SK-N-SH (cell line): ENCODE data around the gene CASP4. TPM values are rescaled to one million over a fixed set of nuclear protein-coding genes. Genes with fewer than 3 reads are reported as not detected.

ENCODE experiments used
- CTCF ChIA-PET: fragments of 300-600, 350-600 bp; formaldehyde crosslinking; extraction: SDS; loops from one replicate; lab custom pipeline; 2021; lab: Yijun Ruan, JAX
- POLR2A ChIA-PET: fragments of 350-600 bp; sonication (Branson Sonifier 250); formaldehyde crosslinking; extraction: SDS; loops from one replicate; lab custom pipeline; 2020; ENCODE audit warnings: antibody characterized with exemption, inconsistent platforms; lab: Yijun Ruan, JAX
- DNase-seq: peaks from one replicate; pipeline ENCODE4 v3.0.0; 2012
- H2AFZ ChIP-seq: fragments of 200-600 bp; sonication (generic); 2 replicates; pipeline ENCODE4 v1.8.1; 2016; ENCODE audit warnings: antibody characterized with exemption, mild to moderate bottlenecking, low read depth
- H3F3A ChIP-seq: fragments of 200-600 bp; sonication (generic); replicated peaks from 2 replicates; pipeline ENCODE3; 2016; ENCODE audit warnings: antibody characterized with exemption, mild to moderate bottlenecking; ENCODE audit not compliant: insufficient read depth
- H3K27ac ChIP-seq, 2 experiments: fragments of 200-500 bp in 1 of 2; fragments of 200-600 bp in 1 of 2; sonication (Bioruptor generic) in 1 of 2; sonication (generic), shearing (Covaris generic) in 1 of 2; 2 replicates each; pipeline versions ENCODE4 v1.5.1 to v1.6.1; 2014 to 2016; ENCODE audit warnings: low read depth in 2 of 2, inconsistent platforms in 1 of 2, low read length in 1 of 2, mild to moderate bottlenecking in 1 of 2, mixed read lengths in 1 of 2
- H3K27me3 ChIP-seq: fragments of 200-600 bp; sonication (generic), shearing (Covaris generic); 2 replicates; pipeline ENCODE4 v1.6.1; 2016; ENCODE audit warnings: mixed run types; ENCODE audit not compliant: insufficient read depth
- H3K36me3 ChIP-seq, 2 experiments: fragments of 200-500 bp in 1 of 2; fragments of 200-600 bp in 1 of 2; sonication (Bioruptor generic) in 1 of 2; sonication (generic) in 1 of 2; replicated peaks in 1 of 2; 2 replicates each; pipeline versions ENCODE3 to v1.5.1; 2014 to 2016; ENCODE audit warnings: low read length in 1 of 2, mild to moderate bottlenecking in 1 of 2; ENCODE audit not compliant: insufficient read depth in 2 of 2, control insufficient read depth in 1 of 2
- H3K4me1 ChIP-seq, 2 experiments: fragments of 200-500 bp in 1 of 2; fragments of 200-600 bp in 1 of 2; sonication (Bioruptor generic) in 1 of 2; sonication (generic), shearing (Covaris generic) in 1 of 2; 2 replicates each; pipeline versions ENCODE4 v1.5.1 to v1.6.1; 2014 to 2016; ENCODE audit warnings: low read depth in 1 of 2, low read length in 1 of 2, mixed run types in 1 of 2; ENCODE audit not compliant: insufficient read depth in 2 of 2, control insufficient read depth in 1 of 2
- H3K4me2 ChIP-seq: fragments of 200-600 bp; sonication (generic), shearing (Covaris generic); 2 replicates; pipeline ENCODE4 v1.6.1; 2017; ENCODE audit warnings: mixed run types
- H3K4me3 ChIP-seq, 2 experiments: fragments of 200-500 bp in 1 of 2; fragments of 200-600 bp in 1 of 2; sonication (Bioruptor generic) in 1 of 2; sonication (generic), shearing (Covaris generic) in 1 of 2; 2 replicates each; pipeline versions ENCODE4 v1.5.1 to v1.8.1; 2014 to 2016; ENCODE audit warnings: low read depth in 2 of 2, inconsistent platforms in 1 of 2, low read length in 1 of 2, mild to moderate bottlenecking in 1 of 2, mixed read lengths in 1 of 2, moderate library complexity in 1 of 2
- H3K79me2 ChIP-seq: fragments of 200-600 bp; sonication (generic); 2 replicates; pipeline ENCODE4 v1.8.1; 2017; ENCODE audit warnings: mild to moderate bottlenecking; ENCODE audit not compliant: insufficient read depth
- H3K9ac ChIP-seq: fragments of 200-600 bp; sonication (generic); 2 replicates; pipeline ENCODE4 v1.6.1; 2017; ENCODE audit warnings: mixed run types
- H3K9me2 ChIP-seq: fragments of 200-600 bp; sonication (generic); 2 replicates; pipeline ENCODE4 v1.6.1; 2017; ENCODE audit warnings: mixed run types
- H3K9me3 ChIP-seq: fragments of 200-600 bp; sonication (generic); 2 replicates; pipeline ENCODE4 v1.6.1; 2017; ENCODE audit warnings: mixed run types, mild to moderate bottlenecking, moderate library complexity
- H4K20me1 ChIP-seq: fragments of 200-600 bp; sonication (generic); 2 replicates; pipeline ENCODE4 v1.6.1; 2017; ENCODE audit warnings: mild to moderate bottlenecking, mixed run types; ENCODE audit not compliant: insufficient read depth
- CTCF ChIP-seq: fragments of 200-600 bp; sonication (generic); IDR thresholded peaks from 2 replicates; pipeline ENCODE4 v1.6.1; 2017; ENCODE audit warnings: antibody characterized with exemption, mild to moderate bottlenecking, moderate library complexity
- EP300 ChIP-seq, 2 experiments: IDR thresholded peaks; 2 replicates each; pipeline versions ENCODE4 v1.4.0 to v1.6.1; 2012; ENCODE audit warnings: borderline replicate concordance in 1 of 2, low read depth in 1 of 2, low read length in 1 of 2
- FOXJ3 ChIP-seq: sonication (generic); formaldehyde crosslinking; IDR thresholded peaks from 2 replicates; pipeline ENCODE4 v1.5.1; 2020; ENCODE audit warnings: mild to moderate bottlenecking, missing genetic modification reagents
- JUND ChIP-seq: IDR thresholded peaks from 2 replicates; pipeline ENCODE4 v1.4.0; 2012
- NRF1 ChIP-seq: IDR thresholded peaks from 2 replicates; pipeline ENCODE4 v1.6.1; 2012; ENCODE audit warnings: low read depth, mild to moderate bottlenecking, low read length
- RCOR1 ChIP-seq: fragments of 150-350 bp; IDR thresholded peaks from 2 replicates; pipeline ENCODE4 v1.6.1; 2017; ENCODE audit warnings: antibody characterized with exemption, low read length
- RFX5 ChIP-seq: IDR thresholded peaks from 2 replicates; pipeline ENCODE4 v1.6.1; 2012; ENCODE audit warnings: mild to moderate bottlenecking, improper control_type of control experiment, low read length
- SMC3 ChIP-seq: IDR thresholded peaks from 2 replicates; pipeline ENCODE4 v1.6.1; 2012; ENCODE audit warnings: low read depth, low read length, improper control_type of control experiment
- USF1 ChIP-seq: IDR thresholded peaks from 2 replicates; pipeline ENCODE4 v1.4.0; 2012; ENCODE audit warnings: low read depth, borderline replicate concordance
- YY1 ChIP-seq: IDR thresholded peaks from 2 replicates; pipeline ENCODE4 v1.4.0; 2012; ENCODE audit warnings: low read depth, mild to moderate bottlenecking
- WGBS: methylation state at CpG from one replicate; pipeline ENCODE4 v1.1.6; 2017; ENCODE audit warnings: low lambda C conversion rate; 5-methylcytosine and 5-hydroxymethylcytosine counted together
- polyA plus RNA-seq, 3 experiments: library from polyadenylated mRNA; depleted of rRNA; stranded (reverse); fragments of >200 nt; gene quantifications; 2 replicates each; pipeline ENCODE4 v1.2.3, GENCODE V29; 2012
- TF ChIP-seq, protein P1 (sequence below): IDR thresholded peaks from 2 replicates; pipeline ENCODE4; 2012
- TF ChIP-seq, protein P2 (sequence below): IDR thresholded peaks from 2 replicates; pipeline ENCODE4 v1.4.0; 2012; ENCODE audit warnings: low read depth, borderline replicate concordance

The CASP4 gene
- polyA plus RNA-seq, 1 of the 3 experiments (the other 2 are of a cell fraction), result 9.1 TPM

DNA sequence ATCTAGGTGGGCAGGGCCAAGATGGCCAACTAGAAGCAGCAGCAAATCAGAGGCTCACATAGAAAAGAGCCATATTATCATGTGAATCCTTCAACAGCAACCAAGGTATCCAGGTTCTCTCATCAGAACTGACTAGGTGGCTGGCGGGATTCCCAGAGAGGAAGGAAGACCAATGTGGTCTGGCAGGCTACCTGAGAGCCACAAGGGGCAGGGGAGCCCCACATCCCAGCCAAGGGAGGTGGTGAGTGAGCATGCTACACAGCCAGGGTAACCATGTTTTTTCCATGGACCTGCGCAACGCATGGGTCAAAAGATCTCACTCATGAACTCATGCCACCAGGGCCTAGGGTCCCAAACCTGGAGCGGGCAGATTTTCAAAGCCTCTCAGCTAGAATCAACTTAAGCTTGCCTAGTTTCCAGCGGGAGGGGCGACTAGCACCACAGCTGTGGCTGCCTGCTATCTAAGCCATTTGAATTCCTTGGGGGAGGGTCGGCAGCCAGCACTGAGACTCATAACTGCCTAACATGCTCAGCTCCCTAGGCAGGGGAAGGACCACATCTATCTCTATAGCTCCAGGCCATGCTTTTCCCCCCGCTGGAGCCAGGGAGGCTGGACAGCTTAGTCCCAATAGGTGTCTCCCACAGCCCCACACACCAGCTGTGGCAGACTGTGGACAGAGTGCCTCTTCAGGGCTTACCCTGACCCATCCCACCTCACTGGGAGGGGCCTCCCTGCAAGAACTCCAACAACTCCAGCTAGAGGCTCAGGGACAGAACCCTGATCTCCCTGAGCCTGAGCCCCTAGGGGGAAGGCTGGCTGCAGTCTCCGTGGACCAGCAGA lies 41.4 kb downstream of the CASP4 start:
- Histone ChIP-seq H3K79me2 (no peaks in the 10 kb centered on the region), H2AFZ (no peak overlapping the region), H3K9me3 (no peaks in the 10 kb centered on the region), H3K4me1 (no peaks in the 10 kb centered on the region)
- TF ChIP-seq FOXJ3 (CRISPR knock-in tag) (no peak), RCOR1 (no peak)
- TF ChIP-seq, protein P1, sequence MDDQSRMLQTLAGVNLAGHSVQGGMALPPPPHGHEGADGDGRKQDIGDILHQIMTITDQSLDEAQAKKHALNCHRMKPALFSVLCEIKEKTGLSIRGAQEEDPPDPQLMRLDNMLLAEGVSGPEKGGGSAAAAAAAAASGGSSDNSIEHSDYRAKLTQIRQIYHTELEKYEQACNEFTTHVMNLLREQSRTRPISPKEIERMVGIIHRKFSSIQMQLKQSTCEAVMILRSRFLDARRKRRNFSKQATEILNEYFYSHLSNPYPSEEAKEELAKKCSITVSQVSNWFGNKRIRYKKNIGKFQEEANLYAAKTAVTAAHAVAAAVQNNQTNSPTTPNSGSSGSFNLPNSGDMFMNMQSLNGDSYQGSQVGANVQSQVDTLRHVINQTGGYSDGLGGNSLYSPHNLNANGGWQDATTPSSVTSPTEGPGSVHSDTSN, result no peak
- TF ChIP-seq, all 33 proteins: peak for 0
- H3K27me3 ChIP-seq, result no peaks in the 10 kb centered on the region
- CTCF ChIA-PET, result interaction anchor here (0.6 kb wide), 1 partner anchor 10 kb away, joined by 3 read pairs; no protein-coding TSS in a partner anchor
- no peak overlapping the region for H3K9ac ChIP-seq
- H3K4me2 ChIP-seq, result no peak overlapping the region
- H3K36me3 ChIP-seq, result no peaks in the 10 kb centered on the region
- POLR2A ChIA-PET, result no interaction called here
- DNase-seq, result no peak
- WGBS, result 57% methylated on average over 2 of the region's 9 CpGs
- no peak overlapping the region for H3K4me3 ChIP-seq
- H3F3A ChIP-seq, result no peaks in the 10 kb centered on the region
- no peak overlapping the region for H3K27ac ChIP-seq
- H3K9me2 ChIP-seq, result no peaks in the 10 kb centered on the region
- H4K20me1 ChIP-seq, result no peaks in the 10 kb centered on the region

DNA sequence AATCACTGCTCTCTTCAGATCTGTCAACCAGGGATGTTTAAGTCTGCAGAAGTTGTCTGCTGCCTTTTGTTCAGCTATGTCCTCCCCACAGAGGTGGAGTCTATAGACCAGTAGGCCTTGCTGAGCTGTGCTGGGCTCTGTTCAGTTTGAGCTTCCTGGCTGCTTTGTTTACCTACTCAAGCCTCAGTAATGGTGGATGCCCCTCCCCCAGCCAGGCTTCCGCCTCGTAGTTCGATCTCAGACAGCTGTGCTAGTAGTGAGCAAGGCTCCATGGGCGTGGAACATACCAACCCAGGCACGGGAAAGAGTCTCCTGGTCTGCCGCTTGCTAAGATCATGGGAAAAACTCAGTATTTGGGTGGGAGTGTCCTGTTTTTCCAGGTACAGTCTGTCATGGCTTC lies 42.5 kb downstream of the CASP4 start:
- ChIA-PET CTCF (interaction anchor here (0.8 kb wide), 1 partner anchor 22 kb away, joined by 3 read pairs; no protein-coding TSS in a partner anchor), POLR2A (no interaction called here)
- Histone ChIP-seq H3K9ac (no peak overlapping the region), H3K4me1 (no peaks in the 10 kb centered on the region), H3K27me3 (no peaks in the 10 kb centered on the region), H2AFZ (no peak overlapping the region), H3K27ac (no peak overlapping the region), H4K20me1 (no peaks in the 10 kb centered on the region), H3K36me3 (no peaks in the 10 kb centered on the region), H3K9me2 (no peaks in the 10 kb centered on the region), H3K4me3 (no peak overlapping the region), H3K4me2 (no peak overlapping the region), H3K9me3 (no peaks in the 10 kb centered on the region), H3K79me2 (no peaks in the 10 kb centered on the region), H3F3A (no peaks in the 10 kb centered on the region)
- WGBS, result 41% methylated on average over 6 of the region's 6 CpGs
- TF ChIP-seq RFX5 (no peak), NRF1 (no peak), EP300 (IDR thresholded peaks at IDR 0.05; ENCODE audit: borderline replicate concordance in 1 of 2, low read depth in 1 of 2, low read length in 1 of 2) (no peak), YY1 (no peak), FOXJ3 (CRISPR knock-in tag) (no peak), USF1 (no peak), JUND (no peak), SMC3 (no peak), CTCF (no peak)
- TF ChIP-seq, protein P1, result no peak
- TF ChIP-seq, protein P2, sequence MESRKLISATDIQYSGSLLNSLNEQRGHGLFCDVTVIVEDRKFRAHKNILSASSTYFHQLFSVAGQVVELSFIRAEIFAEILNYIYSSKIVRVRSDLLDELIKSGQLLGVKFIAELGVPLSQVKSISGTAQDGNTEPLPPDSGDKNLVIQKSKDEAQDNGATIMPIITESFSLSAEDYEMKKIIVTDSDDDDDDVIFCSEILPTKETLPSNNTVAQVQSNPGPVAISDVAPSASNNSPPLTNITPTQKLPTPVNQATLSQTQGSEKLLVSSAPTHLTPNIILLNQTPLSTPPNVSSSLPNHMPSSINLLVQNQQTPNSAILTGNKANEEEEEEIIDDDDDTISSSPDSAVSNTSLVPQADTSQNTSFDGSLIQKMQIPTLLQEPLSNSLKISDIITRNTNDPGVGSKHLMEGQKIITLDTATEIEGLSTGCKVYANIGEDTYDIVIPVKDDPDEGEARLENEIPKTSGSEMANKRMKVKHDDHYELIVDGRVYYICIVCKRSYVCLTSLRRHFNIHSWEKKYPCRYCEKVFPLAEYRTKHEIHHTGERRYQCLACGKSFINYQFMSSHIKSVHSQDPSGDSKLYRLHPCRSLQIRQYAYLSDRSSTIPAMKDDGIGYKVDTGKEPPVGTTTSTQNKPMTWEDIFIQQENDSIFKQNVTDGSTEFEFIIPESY, result no peak
- DNase-seq, result no peak
